Measurements from ENCODE around the gene AKAIN1.

Gene AKAIN1

DNA sequence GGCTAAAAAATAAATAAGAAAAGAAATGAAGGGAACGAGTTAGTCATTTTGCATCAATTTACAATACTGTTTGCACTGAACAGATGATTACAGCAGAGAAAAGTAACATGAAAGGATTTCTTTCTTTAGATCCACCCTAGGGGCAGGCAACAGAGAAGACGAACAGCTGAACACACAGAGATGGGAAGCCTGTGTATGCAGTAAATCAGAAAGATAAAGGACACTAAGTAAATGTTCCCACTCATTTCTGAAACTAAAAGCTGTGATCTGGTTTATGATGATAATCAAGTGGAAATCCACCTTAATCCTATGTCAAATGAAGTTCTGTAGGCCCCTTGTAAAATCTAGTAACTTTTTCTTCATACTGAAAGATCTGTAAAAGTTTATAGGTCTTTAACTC is 54.2 kb downstream of the AKAIN1 start:
- no peak overlapping the region for H3K4ac ChIP-seq (ENCODE audit: low read length)
- H3K79me1 ChIP-seq (ENCODE audit: low read depth, low read length): no peaks in the 10 kb centered on the region
- H3K23ac ChIP-seq (ENCODE audit: low read depth, low read length, poor library complexity): no peak overlapping the region
- no peaks in the 10 kb centered on the region for H3K27me3 ChIP-seq (ENCODE audit: control insufficient read depth in 3 of 3, insufficient read depth in 3 of 3, low read depth in 1 of 3, low read length in 3 of 3)
- WGBS, 2 donors (ENCODE audit: extremely low coverage in 2 of 2, insufficient read length in 2 of 2, insufficient replicate concordance in 1 of 2): no CpG with 5 or more reads among the region's 2 CpGs
- DNase-seq (ENCODE audit: low spot score): no peak
- H2BK5ac ChIP-seq (ENCODE audit: low read length): no peak overlapping the region
- H3K9me3 ChIP-seq (replicated peaks in 1 of 2; ENCODE audit: control insufficient read depth in 2 of 2, insufficient read depth in 1 of 2, low read depth in 1 of 2, low read length in 2 of 2): no peaks in the 10 kb centered on the region
- H3K14ac ChIP-seq (ENCODE audit: low read length): no peak overlapping the region
- no peak overlapping the region for H2AK5ac ChIP-seq (ENCODE audit: low read depth, low read length)
- no peak overlapping the region for H3K9ac ChIP-seq (ENCODE audit: low read depth, low read length, poor library complexity)
- H4K91ac ChIP-seq (ENCODE audit: low read depth, low read length, poor library complexity): no peak overlapping the region
- no peak overlapping the region for H3K27ac ChIP-seq (replicated peaks; ENCODE audit: low read length)
- H3K18ac ChIP-seq (ENCODE audit: low read length): no peak overlapping the region
- H2AFZ ChIP-seq (ENCODE audit: low read length): no peak overlapping the region
- H3K36me3 ChIP-seq (replicated peaks in 1 of 2; ENCODE audit: control insufficient read depth in 2 of 2, insufficient read depth in 2 of 2, low read length in 2 of 2): no peaks in the 10 kb centered on the region
- no peak overlapping the region for H2BK12ac ChIP-seq (ENCODE audit: low read length)
- no peak overlapping the region for H3K4me3 ChIP-seq (ENCODE audit: low read length in 2 of 2)
- no peak overlapping the region for H4K8ac ChIP-seq (ENCODE audit: low read depth, low read length)
- H3K4me2 ChIP-seq (ENCODE audit: insufficient read depth, low read length, poor library complexity, severe bottlenecking): no peak overlapping the region
- no peak overlapping the region for H2BK120ac ChIP-seq (ENCODE audit: low read depth, low read length)
- no peaks in the 10 kb centered on the region for H3K4me1 ChIP-seq (ENCODE audit: control insufficient read depth in 2 of 2, insufficient read depth in 1 of 2, low read depth in 1 of 2, low read length in 2 of 2)
- H2BK15ac ChIP-seq (ENCODE audit: low read length): no peak overlapping the region

- no peaks in the 10 kb centered on the region for H3K27me3 ChIP-seq (ENCODE audit: control insufficient read depth in 3 of 3, insufficient read depth in 3 of 3, low read depth in 1 of 3, low read length in 3 of 3)
- no peak overlapping the region for H2AFZ ChIP-seq (ENCODE audit: low read length)
- no peak overlapping the region for H4K8ac ChIP-seq (ENCODE audit: low read depth, low read length)
- H3K4me3 ChIP-seq (ENCODE audit: low read length in 2 of 2): no peak overlapping the region
- no peak overlapping the region for H3K9ac ChIP-seq (ENCODE audit: low read depth, low read length, poor library complexity)
- no peak overlapping the region for H3K18ac ChIP-seq (ENCODE audit: low read length)
- H2BK120ac ChIP-seq (ENCODE audit: low read depth, low read length): no peak overlapping the region
- H3K79me1 ChIP-seq (ENCODE audit: low read depth, low read length): no peaks in the 10 kb centered on the region
- H3K27ac ChIP-seq (replicated peaks; ENCODE audit: low read length): no peak overlapping the region
- no peaks in the 10 kb centered on the region for H3K4me1 ChIP-seq (ENCODE audit: control insufficient read depth in 2 of 2, insufficient read depth in 1 of 2, low read depth in 1 of 2, low read length in 2 of 2)
- no peaks in the 10 kb centered on the region for H3K36me3 ChIP-seq (replicated peaks in 1 of 2; ENCODE audit: control insufficient read depth in 2 of 2, insufficient read depth in 2 of 2, low read length in 2 of 2)
- H2BK15ac ChIP-seq (ENCODE audit: low read length): no peak overlapping the region
- no peak overlapping the region for H2BK12ac ChIP-seq (ENCODE audit: low read length)
- no peak overlapping the region for H2AK5ac ChIP-seq (ENCODE audit: low read depth, low read length)
- no peak overlapping the region for H4K91ac ChIP-seq (ENCODE audit: low read depth, low read length, poor library complexity)
- no peaks in the 10 kb centered on the region for H3K9me3 ChIP-seq (replicated peaks in 1 of 2; ENCODE audit: control insufficient read depth in 2 of 2, insufficient read depth in 1 of 2, low read depth in 1 of 2, low read length in 2 of 2)
- no CpG with 5 or more reads among the region's 4 CpGs for WGBS, 2 donors (ENCODE audit: extremely low coverage in 2 of 2, insufficient read length in 2 of 2, insufficient replicate concordance in 1 of 2)
- H3K23ac ChIP-seq (ENCODE audit: low read depth, low read length, poor library complexity): no peak overlapping the region
- DNase-seq (ENCODE audit: low spot score): no peak
- no peak overlapping the region for H2BK5ac ChIP-seq (ENCODE audit: low read length)
- H3K4me2 ChIP-seq (ENCODE audit: insufficient read depth, low read length, poor library complexity, severe bottlenecking): no peak overlapping the region
- no peak overlapping the region for H3K4ac ChIP-seq (ENCODE audit: low read length)
- H3K14ac ChIP-seq (ENCODE audit: low read length): no peak overlapping the region
These were observed 54.9 kb downstream of the AKAIN1 start for GRCh38 chr18:5142131-5142530.

DNA sequence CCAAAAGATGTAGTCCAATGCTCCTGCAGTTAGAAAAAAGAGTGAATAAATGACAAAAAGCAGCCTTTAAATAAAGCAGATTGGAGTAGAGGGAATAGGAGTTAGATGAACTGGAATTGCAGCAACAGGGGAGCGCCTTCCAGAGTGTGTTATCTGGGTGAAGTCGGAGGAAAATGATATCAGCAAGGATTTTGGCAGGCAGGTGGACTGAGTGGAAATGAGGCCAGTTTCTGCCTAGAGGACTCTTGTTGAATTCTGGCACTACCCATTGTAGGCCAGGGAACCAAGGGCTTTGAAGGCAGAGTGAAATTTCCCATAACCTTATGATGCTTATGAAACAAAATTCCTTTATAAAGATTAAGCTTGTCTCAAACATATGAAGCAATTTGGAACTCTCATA is 59.8 kb downstream of the AKAIN1 start:
- Histone ChIP-seq H2BK5ac (ENCODE audit: low read length) (no peak overlapping the region), H3K27me3 (ENCODE audit: control insufficient read depth in 3 of 3, insufficient read depth in 3 of 3, low read depth in 1 of 3, low read length in 3 of 3) (no peaks in the 10 kb centered on the region), H2BK15ac (ENCODE audit: low read length) (no peak overlapping the region), H3K27ac (replicated peaks; ENCODE audit: low read length) (no peak overlapping the region), H3K4me3 (ENCODE audit: low read length in 2 of 2) (no peak overlapping the region), H4K8ac (ENCODE audit: low read depth, low read length) (no peak overlapping the region), H3K4ac (ENCODE audit: low read length) (no peak overlapping the region), H3K23ac (ENCODE audit: low read depth, low read length, poor library complexity) (no peak overlapping the region), H3K4me2 (ENCODE audit: insufficient read depth, low read length, poor library complexity, severe bottlenecking) (no peak overlapping the region), H3K9ac (ENCODE audit: low read depth, low read length, poor library complexity) (no peak overlapping the region), H3K9me3 (replicated peaks in 1 of 2; ENCODE audit: control insufficient read depth in 2 of 2, insufficient read depth in 1 of 2, low read depth in 1 of 2, low read length in 2 of 2) (no peaks in the 10 kb centered on the region), H4K91ac (ENCODE audit: low read depth, low read length, poor library complexity) (no peak overlapping the region), H2AFZ (ENCODE audit: low read length) (no peak overlapping the region), H3K4me1 (ENCODE audit: control insufficient read depth in 2 of 2, insufficient read depth in 1 of 2, low read depth in 1 of 2, low read length in 2 of 2) (no peaks in the 10 kb centered on the region), H2BK12ac (ENCODE audit: low read length) (no peak overlapping the region), H2AK5ac (ENCODE audit: low read depth, low read length) (no peak overlapping the region), H3K14ac (ENCODE audit: low read length) (no peak overlapping the region), H3K79me1 (ENCODE audit: low read depth, low read length) (no peaks in the 10 kb centered on the region), H3K36me3 (replicated peaks in 1 of 2; ENCODE audit: control insufficient read depth in 2 of 2, insufficient read depth in 2 of 2, low read length in 2 of 2) (no peaks in the 10 kb centered on the region), H3K18ac (ENCODE audit: low read length) (no peak overlapping the region), H2BK120ac (ENCODE audit: low read depth, low read length) (no peak overlapping the region)
- DNase-seq (ENCODE audit: low spot score): no peak
- no CpG with 5 or more reads among the region's 2 CpGs for WGBS, 2 donors (ENCODE audit: extremely low coverage in 2 of 2, insufficient read length in 2 of 2, insufficient replicate concordance in 1 of 2)

GRCh38 chr18:5132987-5133386 is 64.1 kb downstream of the AKAIN1 start:
- no peak overlapping the region for H3K9ac ChIP-seq (ENCODE audit: low read depth, low read length, poor library complexity)
- H3K36me3 ChIP-seq (replicated peaks in 1 of 2; ENCODE audit: control insufficient read depth in 2 of 2, insufficient read depth in 2 of 2, low read length in 2 of 2): no peaks in the 10 kb centered on the region
- H2BK5ac ChIP-seq (ENCODE audit: low read length): no peak overlapping the region
- H2AFZ ChIP-seq (ENCODE audit: low read length): no peak overlapping the region
- no peak overlapping the region for H3K4me3 ChIP-seq (ENCODE audit: low read length in 2 of 2)
- no peak overlapping the region for H3K27ac ChIP-seq (replicated peaks; ENCODE audit: low read length)
- no peak overlapping the region for H2BK12ac ChIP-seq (ENCODE audit: low read length)
- H3K4me1 ChIP-seq (ENCODE audit: control insufficient read depth in 2 of 2, insufficient read depth in 1 of 2, low read depth in 1 of 2, low read length in 2 of 2): no peaks in the 10 kb centered on the region
- H3K27me3 ChIP-seq (ENCODE audit: control insufficient read depth in 3 of 3, insufficient read depth in 3 of 3, low read depth in 1 of 3, low read length in 3 of 3): no peaks in the 10 kb centered on the region
- H3K23ac ChIP-seq (ENCODE audit: low read depth, low read length, poor library complexity): peak overlapping the region; percentile 2
- no peak overlapping the region for H4K8ac ChIP-seq (ENCODE audit: low read depth, low read length)
- no peak overlapping the region for H2BK15ac ChIP-seq (ENCODE audit: low read length)
- no peaks in the 10 kb centered on the region for H3K79me1 ChIP-seq (ENCODE audit: low read depth, low read length)
- no peak overlapping the region for H2AK5ac ChIP-seq (ENCODE audit: low read depth, low read length)
- H2BK120ac ChIP-seq (ENCODE audit: low read depth, low read length): no peak overlapping the region
- H3K14ac ChIP-seq (ENCODE audit: low read length): no peak overlapping the region
- no peak overlapping the region for H3K4me2 ChIP-seq (ENCODE audit: insufficient read depth, low read length, poor library complexity, severe bottlenecking)
- H3K9me3 ChIP-seq (replicated peaks in 1 of 2; ENCODE audit: control insufficient read depth in 2 of 2, insufficient read depth in 1 of 2, low read depth in 1 of 2, low read length in 2 of 2): no peaks in the 10 kb centered on the region
- H4K91ac ChIP-seq (ENCODE audit: low read depth, low read length, poor library complexity): no peak overlapping the region
- DNase-seq (ENCODE audit: low spot score): no peak
- no CpG with 5 or more reads among the region's 20 CpGs for WGBS, 2 donors (ENCODE audit: extremely low coverage in 2 of 2, insufficient read length in 2 of 2, insufficient replicate concordance in 1 of 2)
- no peak overlapping the region for H3K18ac ChIP-seq (ENCODE audit: low read length)
- no peak overlapping the region for H3K4ac ChIP-seq (ENCODE audit: low read length)

Measured in neuronal stem cell (in vitro differentiated cells).